Smooth muscle cell (in vitro differentiated cells): ENCODE measurements around the gene RFTN2. TPM values are rescaled to one million over a fixed set of nuclear protein-coding genes. Genes with fewer than 3 reads are reported as not detected.

Experiments used
- DNase-seq: peaks from one replicate; lab custom pipeline; 2025; ENCODE audit not compliant: unreplicated experiment; lab: John Stamatoyannopoulos, UW
- H2AFZ ChIP-seq: fragments of 200-600 bp; sonication (generic); 2 replicates; pipeline ENCODE4 v1.6.0; 2016; ENCODE audit warnings: antibody characterized with exemption, low read depth, mild to moderate bottlenecking
- H3F3A ChIP-seq: fragments of 200-600 bp; sonication (generic); 2 replicates; pipeline ENCODE4 v1.6.0; 2017; ENCODE audit warnings: antibody characterized with exemption, low read depth
- H3K27ac ChIP-seq: fragments of 200-600 bp; sonication (generic); 2 replicates; pipeline ENCODE4 v1.5.1; 2016; ENCODE audit warnings: low read depth, mild to moderate bottlenecking
- H3K27me3 ChIP-seq: fragments of 200-600 bp; sonication (generic); 2 replicates; pipeline ENCODE4 v1.6.1; 2016; ENCODE audit warnings: low read depth, mild to moderate bottlenecking
- H3K36me3 ChIP-seq: fragments of 200-600 bp; sonication (generic); 2 replicates; pipeline ENCODE4 v1.5.1; 2016; ENCODE audit warnings: low read depth
- H3K4me1 ChIP-seq: fragments of 200-600 bp; sonication (generic); 2 replicates; pipeline ENCODE4 v1.5.1; 2016; ENCODE audit warnings: low read depth
- H3K4me2 ChIP-seq: fragments of 200-600 bp; sonication (generic); 2 replicates; pipeline ENCODE4 v1.6.0; 2016; ENCODE audit warnings: mild to moderate bottlenecking
- H3K4me3 ChIP-seq: fragments of 200-600 bp; sonication (generic); 2 replicates; pipeline ENCODE4 v1.5.1; 2016; ENCODE audit warnings: mild to moderate bottlenecking
- H3K79me2 ChIP-seq: fragments of 200-600 bp; sonication (generic); 2 replicates; pipeline ENCODE4 v1.6.0; 2016; ENCODE audit warnings: low read depth, mild to moderate bottlenecking
- H3K9ac ChIP-seq: fragments of 200-600 bp; sonication (generic); 2 replicates; pipeline ENCODE4 v1.6.0; 2016; ENCODE audit warnings: low read depth
- H3K9me3 ChIP-seq: fragments of 200-600 bp; sonication (generic); replicated peaks from 2 replicates; pipeline ENCODE4 v1.5.1; 2016; ENCODE audit warnings: low read depth
- H4K20me1 ChIP-seq: fragments of 200-600 bp; sonication (generic); 2 replicates; pipeline ENCODE4 v1.6.0; 2016; ENCODE audit warnings: low read depth
- WGBS: methylation state at CpG from one replicate; pipeline ENCODE4 v1.1.7; 2016; ENCODE audit warnings: low lambda C conversion rate; 5-methylcytosine and 5-hydroxymethylcytosine counted together
- polyA plus RNA-seq: library from polyadenylated mRNA; unstranded; fragments of >200 nt; fragmentation: Nextera tagmentation; extraction: Ambion mirVana; gene quantifications from 2 replicates; pipeline ENCODE4 v1.2.1, GENCODE V29; 2016
- total RNA-seq: library from RNA; depleted of rRNA; stranded (reverse); fragments of >200 nt; gene quantifications from 2 replicates; pipeline ENCODE4 v1.2.3, GENCODE V29; 2014
- TF ChIP-seq, protein P1 (sequence below): fragments of 200-600 bp; sonication (generic); IDR thresholded peaks from 2 replicates; pipeline ENCODE4 v1.5.1; 2017; ENCODE audit warnings: borderline replicate concordance, mild to moderate bottlenecking, antibody characterized with exemption; ENCODE audit not compliant: insufficient read depth, poor library complexity, severe bottlenecking

The RFTN2 gene
- total and polyA plus RNA-seq, 2 experiments from 2014 or later = 9.5 to 15.9 TPM

DNA sequence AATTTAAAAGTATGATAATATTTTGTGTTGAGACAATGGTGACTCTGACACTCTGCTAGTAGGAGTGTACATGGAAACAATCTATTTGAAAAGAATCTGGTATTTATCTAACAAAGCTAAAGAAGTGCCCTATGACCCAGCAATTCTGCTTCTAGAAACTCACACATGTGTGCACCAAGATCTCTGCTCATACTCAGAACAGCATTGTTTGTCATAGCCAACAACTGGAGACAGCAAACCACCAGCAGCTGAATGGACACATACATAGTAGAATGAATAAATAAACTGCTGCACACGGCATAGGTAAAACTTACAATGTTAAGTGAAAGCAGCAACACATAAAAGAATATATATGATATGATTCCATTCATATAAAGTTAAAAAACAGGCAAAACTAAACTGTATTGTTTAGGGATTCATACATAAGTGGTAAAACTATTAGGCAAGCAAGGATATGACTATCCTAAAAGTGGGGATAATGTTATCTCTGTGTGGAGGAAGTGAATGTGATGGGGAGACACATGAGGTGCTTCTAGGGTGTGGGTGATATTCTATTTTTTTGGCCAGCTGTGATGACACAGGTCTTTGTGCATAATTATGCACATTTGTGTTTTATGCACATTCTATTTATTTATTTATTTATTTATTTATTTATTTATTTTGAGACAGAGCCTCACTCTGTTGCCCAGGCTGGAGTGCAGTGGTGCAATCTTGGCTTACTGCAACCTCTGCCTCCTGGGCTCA is 71.1 kb downstream of the RFTN2 start:
- WGBS = 93% methylated on average over 1 of the region's 1 CpG
- TF ChIP-seq, protein P1, sequence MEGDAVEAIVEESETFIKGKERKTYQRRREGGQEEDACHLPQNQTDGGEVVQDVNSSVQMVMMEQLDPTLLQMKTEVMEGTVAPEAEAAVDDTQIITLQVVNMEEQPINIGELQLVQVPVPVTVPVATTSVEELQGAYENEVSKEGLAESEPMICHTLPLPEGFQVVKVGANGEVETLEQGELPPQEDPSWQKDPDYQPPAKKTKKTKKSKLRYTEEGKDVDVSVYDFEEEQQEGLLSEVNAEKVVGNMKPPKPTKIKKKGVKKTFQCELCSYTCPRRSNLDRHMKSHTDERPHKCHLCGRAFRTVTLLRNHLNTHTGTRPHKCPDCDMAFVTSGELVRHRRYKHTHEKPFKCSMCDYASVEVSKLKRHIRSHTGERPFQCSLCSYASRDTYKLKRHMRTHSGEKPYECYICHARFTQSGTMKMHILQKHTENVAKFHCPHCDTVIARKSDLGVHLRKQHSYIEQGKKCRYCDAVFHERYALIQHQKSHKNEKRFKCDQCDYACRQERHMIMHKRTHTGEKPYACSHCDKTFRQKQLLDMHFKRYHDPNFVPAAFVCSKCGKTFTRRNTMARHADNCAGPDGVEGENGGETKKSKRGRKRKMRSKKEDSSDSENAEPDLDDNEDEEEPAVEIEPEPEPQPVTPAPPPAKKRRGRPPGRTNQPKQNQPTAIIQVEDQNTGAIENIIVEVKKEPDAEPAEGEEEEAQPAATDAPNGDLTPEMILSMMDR = no peak
- DNase-seq = no peak

DNA sequence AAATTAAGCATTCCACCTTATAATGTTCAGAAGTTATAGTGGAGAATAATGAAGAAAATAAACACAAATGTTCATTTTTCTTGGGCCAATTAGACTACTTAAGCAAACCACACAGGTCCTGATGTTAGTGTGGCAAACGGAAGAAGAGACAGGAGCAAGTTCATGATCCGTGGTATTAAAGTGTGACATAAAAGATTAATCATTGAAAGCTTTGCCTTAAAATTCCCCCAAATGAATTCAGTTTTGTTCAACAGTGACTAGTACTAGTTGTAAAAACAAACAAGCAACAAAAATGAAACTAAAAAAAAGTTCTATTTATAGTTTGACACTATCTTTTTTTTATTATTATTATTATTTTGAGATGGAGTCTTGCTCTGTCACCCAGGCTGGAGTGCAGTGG is 73.7 kb downstream of the RFTN2 start:
- Histone ChIP-seq H3K9ac (no peak overlapping the region), H3K4me1 (no peaks in the 10 kb centered on the region), H3K9me3 (no peaks in the 10 kb centered on the region), H3K27ac (no peak overlapping the region), H2AFZ (no peak overlapping the region), H3K4me3 (no peak overlapping the region), H4K20me1 (no peaks in the 10 kb centered on the region), H3F3A (no peaks in the 10 kb centered on the region), H3K36me3 (no peaks in the 10 kb centered on the region), H3K4me2 (no peak overlapping the region), H3K79me2 (no peaks in the 10 kb centered on the region), H3K27me3 (no peaks in the 10 kb centered on the region)
- no peak for DNase-seq
- TF ChIP-seq, protein P1 = no peak
- 100% methylated on average over 2 of the region's 2 CpGs for WGBS

More for the DNA sequence above, 71.1 kb downstream of the RFTN2 start:
- no peak overlapping the region for H3K4me3 ChIP-seq
- H3K4me1 ChIP-seq = no peaks in the 10 kb centered on the region
- no peaks in the 10 kb centered on the region for H4K20me1 ChIP-seq
- H3K9me3 ChIP-seq = no peaks in the 10 kb centered on the region
- no peak overlapping the region for H3K9ac ChIP-seq
- H3K27ac ChIP-seq = no peak overlapping the region
- H3K4me2 ChIP-seq = no peak overlapping the region
- no peaks in the 10 kb centered on the region for H3F3A ChIP-seq
- H3K36me3 ChIP-seq = no peaks in the 10 kb centered on the region
- H3K27me3 ChIP-seq = no peaks in the 10 kb centered on the region
- H2AFZ ChIP-seq = no peak overlapping the region
- no peaks in the 10 kb centered on the region for H3K79me2 ChIP-seq

DNA sequence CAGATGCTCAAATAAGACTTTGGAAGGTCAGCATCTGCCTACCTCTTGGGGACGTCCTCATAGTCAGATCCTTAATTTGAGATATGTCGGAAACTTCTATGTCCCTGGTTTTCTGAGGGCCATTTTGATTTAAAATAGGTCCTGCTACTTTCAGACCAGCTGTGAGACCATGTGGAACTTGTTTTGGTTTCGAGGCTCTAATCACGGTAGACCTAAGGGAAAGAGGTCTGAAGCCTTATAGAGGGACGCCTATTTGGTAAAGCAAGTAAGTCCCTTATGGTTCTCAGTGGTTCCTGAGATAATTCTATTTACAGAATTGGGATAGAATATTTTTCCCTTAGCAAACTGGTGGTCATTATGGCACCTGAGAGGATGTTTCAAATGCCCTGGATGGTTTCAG is 75.1 kb downstream of the RFTN2 start:
- no peaks in the 10 kb centered on the region for H3K79me2 ChIP-seq
- no peak for DNase-seq
- H3K4me2 ChIP-seq = no peak overlapping the region
- no peaks in the 10 kb centered on the region for H3K27me3 ChIP-seq
- TF ChIP-seq, protein P1 = no peak
- WGBS = 97% methylated on average over 5 of the region's 5 CpGs
- no peak overlapping the region for H2AFZ ChIP-seq
- no peaks in the 10 kb centered on the region for H3K4me1 ChIP-seq
- H4K20me1 ChIP-seq = no peaks in the 10 kb centered on the region
- H3K4me3 ChIP-seq = no peak overlapping the region
- no peak overlapping the region for H3K27ac ChIP-seq
- H3K9ac ChIP-seq = no peak overlapping the region
- no peaks in the 10 kb centered on the region for H3F3A ChIP-seq
- no peaks in the 10 kb centered on the region for H3K9me3 ChIP-seq
- H3K36me3 ChIP-seq = no peaks in the 10 kb centered on the region
